Progenitor cell of endocrine pancreas (in vitro differentiated cells): ENCODE measurements around the gene TAP1. TPM values are rescaled to one million over a fixed set of nuclear protein-coding genes. Genes with fewer than 3 reads are reported as not detected.

Experiments
- DNase-seq: peaks from one replicate; pipeline ENCODE4 v3.0.0; 2021; ENCODE audit warnings: low spot score; ENCODE audit not compliant: unreplicated experiment
- H3K27ac Mint-ChIP-seq: 2 replicates; pipeline ENCODE4 v1.8.0; 2021; ENCODE audit warnings: mild to moderate bottlenecking, moderate library complexity, mixed read lengths
- H3K27me3 Mint-ChIP-seq: 2 replicates; pipeline ENCODE4 v1.8.0; 2021; ENCODE audit warnings: mixed read lengths
- H3K36me3 Mint-ChIP-seq: 2 replicates; pipeline ENCODE4 v1.8.0; 2022; ENCODE audit warnings: mixed read lengths; ENCODE audit not compliant: insufficient read depth
- H3K4me1 Mint-ChIP-seq: 2 replicates; pipeline ENCODE4 v1.8.0; 2021; ENCODE audit warnings: low read depth, mixed read lengths
- H3K4me3 Mint-ChIP-seq: 2 replicates; pipeline ENCODE4 v1.8.0; 2021; ENCODE audit warnings: low read depth, mild to moderate bottlenecking, moderate library complexity, mixed read lengths
- H3K9me3 Mint-ChIP-seq: 2 replicates; pipeline ENCODE4 v1.8.0; 2021; ENCODE audit warnings: low read depth, mixed read lengths
- CTCF ChIP-seq: fragments of 200-600 bp; sonication (generic); IDR thresholded peaks from one replicate; pipeline ENCODE4 v1.5.0; 2021; ENCODE audit warnings: antibody characterized with exemption, mild to moderate bottlenecking; ENCODE audit not compliant: unreplicated experiment
- total RNA-seq: library from RNA; stranded (reverse); gene quantifications from 2 replicates; pipeline ENCODE4 v1.2.1, GENCODE V29; 2021

TAP1 gene
- total RNA-seq, 1 donor from 2014 or later, result 0.50 TPM

GRCh38 chr6:32858194-32858593 lies 4.7 kb upstream of the TAP1 start:
- Mint-ChIP-seq H3K9me3 (no peaks in the 10 kb centered on the region), H3K36me3 (no peaks in the 10 kb centered on the region), H3K4me1 (peaks cover 5% of the 10 kb centered on the region), H3K27me3 (peaks cover 68% of the 10 kb centered on the region), H3K4me3 (no peak overlapping the region), H3K27ac (no peak overlapping the region)
- no peak for TF ChIP-seq CTCF
- no peak for DNase-seq

GRCh38 chr6:32857156-32857891 lies 3.8 kb upstream of the TAP1 start:
- Mint-ChIP-seq H3K36me3 (no peaks in the 10 kb centered on the region), H3K4me1 (peaks cover 7% of the 10 kb centered on the region), H3K4me3 (no peak overlapping the region), H3K27ac (no peak overlapping the region), H3K27me3 (peaks cover 76% of the 10 kb centered on the region), H3K9me3 (no peaks in the 10 kb centered on the region)
- TF ChIP-seq CTCF, result no peak
- DNase-seq, result no peak

- peaks cover 90% of the 10 kb centered on the region for H3K27me3 Mint-ChIP-seq
- no peak for DNase-seq
- TF ChIP-seq CTCF, result no peak
- no peak overlapping the region for H3K4me3 Mint-ChIP-seq
- no peaks in the 10 kb centered on the region for H3K9me3 Mint-ChIP-seq
- H3K27ac Mint-ChIP-seq, result no peak overlapping the region
- peaks cover 7% of the 10 kb centered on the region for H3K4me1 Mint-ChIP-seq
- no peaks in the 10 kb centered on the region for H3K36me3 Mint-ChIP-seq
Measured at GRCh38 chr6:32855467-32856174, 2.1 kb upstream of the TAP1 start.

GRCh38 chr6:32854376-32855178 lies 1.1 kb upstream of the TAP1 start:
- H3K27ac Mint-ChIP-seq, result peak overlapping the region; percentile 9
- peaks cover 7% of the 10 kb centered on the region for H3K4me1 Mint-ChIP-seq
- H3K27me3 Mint-ChIP-seq, result peaks cover 95% of the 10 kb centered on the region
- H3K4me3 Mint-ChIP-seq, result peak overlapping the region; percentile 82
- no peaks in the 10 kb centered on the region for H3K36me3 Mint-ChIP-seq
- no peak for DNase-seq
- TF ChIP-seq CTCF, result no peak
- H3K9me3 Mint-ChIP-seq, result no peaks in the 10 kb centered on the region

- H3K4me3 Mint-ChIP-seq, result peak overlapping the region; percentile 82
- DNase-seq, result no peak
- peaks cover 7% of the 10 kb centered on the region for H3K4me1 Mint-ChIP-seq
- no peak for TF ChIP-seq CTCF
- no peaks in the 10 kb centered on the region for H3K9me3 Mint-ChIP-seq
- no peak overlapping the region for H3K27ac Mint-ChIP-seq
- H3K27me3 Mint-ChIP-seq, result peaks cover 92% of the 10 kb centered on the region
- H3K36me3 Mint-ChIP-seq, result no peaks in the 10 kb centered on the region
Measured at GRCh38 chr6:32852844-32853540, 512 bp downstream of the TAP1 start.
